Osteoblast (primary cell): ENCODE measurements around the gene CARD14. TPM values are rescaled to one million over a fixed set of nuclear protein-coding genes. Genes with fewer than 3 reads are reported as not detected.

Source experiments
- DNase-seq: peaks from one replicate; pipeline ENCODE4 v3.0.0; 2011; ENCODE audit warnings: low spot score, mixed read lengths; ENCODE audit not compliant: insufficient read length; ENCODE audit errors: missing footprints
- H2AFZ ChIP-seq: 2 replicates; pipeline ENCODE4 v1.6.0; 2011; ENCODE audit warnings: mild to moderate bottlenecking, low read length
- H3K27ac ChIP-seq: 2 replicates; pipeline ENCODE4 v1.5.1; 2011; ENCODE audit warnings: mild to moderate bottlenecking, low read depth, low read length, moderate library complexity
- H3K27me3 ChIP-seq: 2 replicates; pipeline ENCODE4 v1.6.0; 2012; ENCODE audit warnings: mild to moderate bottlenecking, control low read depth, inconsistent platforms, low read length, moderate library complexity; ENCODE audit not compliant: insufficient read depth
- H3K36me3 ChIP-seq: 2 replicates; pipeline ENCODE4 v1.5.1; 2011; ENCODE audit warnings: mild to moderate bottlenecking, low read length, control low read depth, moderate library complexity; ENCODE audit not compliant: insufficient read depth
- H3K4me1 ChIP-seq: 2 replicates; pipeline ENCODE4 v1.5.1; 2011; ENCODE audit warnings: mild to moderate bottlenecking, low read length, control low read depth, moderate library complexity; ENCODE audit not compliant: insufficient read depth
- H3K4me2 ChIP-seq: 2 replicates; pipeline ENCODE4 v1.6.0; 2011; ENCODE audit warnings: mild to moderate bottlenecking, low read length; ENCODE audit not compliant: insufficient read depth
- H3K4me3 ChIP-seq: fragments of 200-600 bp; sonication (generic); 3 replicates; pipeline ENCODE4 v1.5.1; 2012; ENCODE audit warnings: mild to moderate bottlenecking, low read length, inconsistent platforms; ENCODE audit not compliant: insufficient read depth
- H3K79me2 ChIP-seq: 2 replicates; pipeline ENCODE4 v1.6.0; 2012; ENCODE audit warnings: mild to moderate bottlenecking, low read length, control low read depth, inconsistent platforms; ENCODE audit not compliant: insufficient read depth
- H3K9me3 ChIP-seq: 2 replicates; pipeline ENCODE4 v1.5.1; 2011; ENCODE audit warnings: low read depth, low read length, control low read depth
- H4K20me1 ChIP-seq: 2 replicates; pipeline ENCODE4 v1.6.0; 2012; ENCODE audit warnings: mild to moderate bottlenecking, low read length, control low read depth; ENCODE audit not compliant: insufficient read depth
- total RNA-seq: library from RNA; depleted of rRNA; stranded (reverse); fragments of >200 nt; gene quantifications from 2 replicates; pipeline ENCODE4 v1.2.3, GENCODE V29; 2012
- TF ChIP-seq, protein P1 (sequence below): IDR thresholded peaks from 2 replicates; pipeline ENCODE4 v1.5.1; 2011; ENCODE audit warnings: mild to moderate bottlenecking, low read depth, low read length, moderate library complexity; ENCODE audit errors: extremely low read depth

The CARD14 gene
- total RNA-seq, 1 donor: not detected

DNA sequence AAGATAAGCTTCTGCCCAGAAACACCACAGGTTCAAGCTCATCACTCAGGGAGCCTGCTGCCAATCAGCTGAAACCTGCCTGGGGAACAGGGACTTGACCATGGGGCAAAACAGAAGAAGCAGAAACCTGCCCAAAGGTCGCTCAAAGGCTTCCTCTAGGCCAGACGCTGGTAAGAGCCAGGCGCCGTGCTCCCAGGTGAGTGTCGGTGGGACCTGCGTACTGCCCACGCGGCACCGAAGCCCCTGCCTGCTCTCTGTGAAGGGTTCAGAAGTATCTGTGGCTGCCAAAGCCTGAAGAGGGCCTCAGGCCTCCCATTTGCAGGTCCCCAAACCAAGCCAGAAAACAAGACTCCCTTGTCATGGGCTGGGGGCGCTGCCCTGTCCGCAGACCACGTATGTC is 39.9 kb downstream of the CARD14 start:
- TF ChIP-seq, protein P1, sequence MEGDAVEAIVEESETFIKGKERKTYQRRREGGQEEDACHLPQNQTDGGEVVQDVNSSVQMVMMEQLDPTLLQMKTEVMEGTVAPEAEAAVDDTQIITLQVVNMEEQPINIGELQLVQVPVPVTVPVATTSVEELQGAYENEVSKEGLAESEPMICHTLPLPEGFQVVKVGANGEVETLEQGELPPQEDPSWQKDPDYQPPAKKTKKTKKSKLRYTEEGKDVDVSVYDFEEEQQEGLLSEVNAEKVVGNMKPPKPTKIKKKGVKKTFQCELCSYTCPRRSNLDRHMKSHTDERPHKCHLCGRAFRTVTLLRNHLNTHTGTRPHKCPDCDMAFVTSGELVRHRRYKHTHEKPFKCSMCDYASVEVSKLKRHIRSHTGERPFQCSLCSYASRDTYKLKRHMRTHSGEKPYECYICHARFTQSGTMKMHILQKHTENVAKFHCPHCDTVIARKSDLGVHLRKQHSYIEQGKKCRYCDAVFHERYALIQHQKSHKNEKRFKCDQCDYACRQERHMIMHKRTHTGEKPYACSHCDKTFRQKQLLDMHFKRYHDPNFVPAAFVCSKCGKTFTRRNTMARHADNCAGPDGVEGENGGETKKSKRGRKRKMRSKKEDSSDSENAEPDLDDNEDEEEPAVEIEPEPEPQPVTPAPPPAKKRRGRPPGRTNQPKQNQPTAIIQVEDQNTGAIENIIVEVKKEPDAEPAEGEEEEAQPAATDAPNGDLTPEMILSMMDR: no peak
- DNase-seq: no peak
- Histone ChIP-seq H3K9me3 (no peaks in the 10 kb centered on the region), H3K36me3 (peaks cover 19% of the 10 kb centered on the region), H2AFZ (no peak overlapping the region), H3K79me2 (no peaks in the 10 kb centered on the region), H3K27ac (no peak overlapping the region), H4K20me1 (peaks cover 4% of the 10 kb centered on the region), H3K4me3 (no peak overlapping the region), H3K4me1 (no peaks in the 10 kb centered on the region), H3K27me3 (no peaks in the 10 kb centered on the region), H3K4me2 (no peak overlapping the region)

DNA sequence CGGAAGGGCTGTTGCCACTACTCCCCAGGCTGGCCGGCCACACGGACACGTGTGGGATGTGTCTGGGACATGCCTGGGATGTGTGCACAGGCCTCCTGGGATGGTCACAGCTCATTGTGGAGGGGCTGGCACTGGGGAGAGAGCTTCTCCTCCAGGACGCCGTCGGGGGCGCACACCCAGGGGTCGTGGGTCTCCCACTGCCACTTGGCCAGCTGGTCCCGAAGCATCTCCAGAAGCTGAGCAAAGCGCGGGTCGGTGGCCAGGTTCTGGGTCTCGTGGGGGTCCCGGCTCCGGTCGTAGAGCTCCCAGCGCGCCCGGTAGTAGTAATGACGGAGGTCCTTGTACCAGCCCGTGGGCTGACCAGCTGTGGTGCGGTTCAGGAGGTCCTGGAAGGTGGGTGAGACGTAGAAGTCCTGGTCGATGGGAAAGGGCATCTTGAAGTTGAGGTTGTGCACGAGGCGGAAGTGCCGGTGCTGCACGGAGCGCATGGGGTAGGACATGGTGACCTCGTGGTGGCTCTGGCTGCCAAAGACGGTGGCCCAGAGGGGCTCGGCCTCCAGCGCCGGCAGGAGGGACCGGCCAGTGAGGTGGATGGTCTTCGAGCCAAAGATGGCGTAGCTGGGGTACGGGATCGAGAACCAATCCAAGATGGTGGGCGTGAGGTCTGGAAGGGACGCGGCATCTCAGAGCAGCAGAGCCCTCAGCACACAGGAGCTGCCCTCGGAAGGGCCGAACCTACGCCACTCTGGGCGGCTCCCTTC is 40.7 kb downstream of the CARD14 start:
- Histone ChIP-seq H3K27me3 (no peaks in the 10 kb centered on the region), H3K4me2 (no peak overlapping the region), H2AFZ (no peak overlapping the region), H3K9me3 (no peaks in the 10 kb centered on the region), H3K4me1 (no peaks in the 10 kb centered on the region), H3K36me3 (peaks cover 22% of the 10 kb centered on the region), H3K79me2 (no peaks in the 10 kb centered on the region), H4K20me1 (peaks cover 4% of the 10 kb centered on the region), H3K4me3 (no peak overlapping the region), H3K27ac (no peak overlapping the region)
- peak; percentile 27 for DNase-seq
- TF ChIP-seq, protein P1: no peak

DNA sequence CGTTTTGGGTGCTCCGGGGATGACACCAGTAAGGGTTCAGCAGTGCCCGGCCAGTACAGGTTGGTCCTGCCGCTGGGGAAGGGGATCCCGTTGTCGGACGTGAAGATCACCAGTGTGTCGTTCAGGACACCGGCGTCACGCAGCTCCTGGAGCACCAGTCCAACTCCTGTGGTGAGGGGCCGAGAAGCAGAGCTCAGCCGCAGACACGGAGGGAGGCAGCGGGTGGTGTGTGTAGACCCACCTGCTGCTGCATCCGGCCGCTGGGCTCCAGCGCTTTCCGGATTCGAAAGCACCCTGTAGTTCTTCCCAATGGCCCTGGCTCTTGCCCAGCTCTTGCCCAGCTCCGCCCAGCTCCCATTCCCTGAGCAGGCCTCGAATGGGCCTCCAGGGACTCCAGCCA is 42.3 kb downstream of the CARD14 start:
- no peak overlapping the region for H3K4me2 ChIP-seq
- H3K36me3 ChIP-seq: peaks cover 31% of the 10 kb centered on the region
- DNase-seq: peak; percentile 25
- H3K4me3 ChIP-seq: no peak overlapping the region
- peaks cover under 1% of the 10 kb centered on the region for H3K79me2 ChIP-seq
- no peak overlapping the region for H2AFZ ChIP-seq
- H3K27me3 ChIP-seq: no peaks in the 10 kb centered on the region
- H3K9me3 ChIP-seq: no peaks in the 10 kb centered on the region
- no peak overlapping the region for H3K27ac ChIP-seq
- TF ChIP-seq, protein P1: no peak
- H4K20me1 ChIP-seq: peaks cover 12% of the 10 kb centered on the region
- no peaks in the 10 kb centered on the region for H3K4me1 ChIP-seq

DNA sequence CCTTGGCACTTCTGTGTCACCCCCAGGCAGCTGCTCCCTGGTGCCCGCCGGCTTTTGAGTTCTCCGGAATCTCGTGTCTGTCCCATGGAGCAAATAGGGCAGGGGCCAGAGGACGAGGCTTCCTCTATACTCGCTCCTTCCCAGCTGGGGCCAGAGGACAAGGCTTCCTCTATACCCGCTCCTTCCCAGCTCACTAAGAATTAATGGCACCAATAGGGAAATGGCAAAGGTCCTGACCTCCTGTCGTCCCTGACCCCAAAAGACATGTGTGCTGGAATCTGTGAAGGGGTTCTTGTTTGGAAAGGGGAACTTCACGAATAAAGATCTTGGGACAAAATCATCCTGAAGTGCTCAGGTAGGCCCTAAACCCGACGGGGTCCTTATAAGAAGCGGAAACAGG is 42.7 kb downstream of the CARD14 start:
- Histone ChIP-seq H3K9me3 (no peaks in the 10 kb centered on the region), H3K36me3 (peaks cover 31% of the 10 kb centered on the region), H3K27me3 (no peaks in the 10 kb centered on the region), H2AFZ (no peak overlapping the region), H3K4me3 (no peak overlapping the region), H3K4me1 (no peaks in the 10 kb centered on the region), H3K27ac (no peak overlapping the region), H3K4me2 (no peak overlapping the region), H3K79me2 (peaks cover 5% of the 10 kb centered on the region), H4K20me1 (peaks cover 16% of the 10 kb centered on the region)
- DNase-seq: peak; percentile 39
- TF ChIP-seq, protein P1: no peak
